WERI-Rb-1 (cell line): Measurements from ENCODE around the gene CCDC148.

Experiments
- DNase-seq: peaks from one replicate; pipeline ENCODE4 v3.0.0-alpha.2; 2020
- H3K27ac ChIP-seq: fragments of 250-450 bp; sonication (Bioruptor Pico); 2 replicates; pipeline ENCODE4 v1.5.1; 2020; ENCODE audit warnings: mild to moderate bottlenecking, moderate library complexity
- H3K27me3 ChIP-seq: fragments of 250-450 bp; sonication (Bioruptor Pico); 2 replicates; pipeline ENCODE4 v1.5.1; 2021; ENCODE audit warnings: mild to moderate bottlenecking, low read depth, moderate library complexity; ENCODE audit not compliant: insufficient read depth, severe bottlenecking
- H3K36me3 ChIP-seq: fragments of 250-450 bp; sonication (Bioruptor Pico); 2 replicates; pipeline ENCODE4 v1.5.1; 2020; ENCODE audit warnings: mild to moderate bottlenecking, moderate library complexity
- H3K4me3 ChIP-seq: 2 replicates; pipeline ENCODE4 v1.5.1; 2011; ENCODE audit warnings: low read depth, mild to moderate bottlenecking, control low read depth, low read length
- H3K9me3 ChIP-seq: fragments of 250-450 bp; sonication (Bioruptor Pico); 2 replicates; pipeline ENCODE4 v1.5.1; 2021; ENCODE audit warnings: mild to moderate bottlenecking, moderate library complexity; ENCODE audit not compliant: severe bottlenecking
- CTCF ChIP-seq: IDR thresholded peaks from 2 replicates; pipeline ENCODE4 v1.5.1; 2011; ENCODE audit warnings: low read depth, mild to moderate bottlenecking, control low read depth, inconsistent platforms, low read length

CCDC148 gene

GRCh38 chr2:158192515-158193443, 263.8 kb downstream of the CCDC148 start:
- H3K27ac ChIP-seq, result no peak overlapping the region
- TF ChIP-seq CTCF, result no peak

GRCh38 chr2:158191076-158191895, 265.3 kb downstream of the CCDC148 start:
- Histone ChIP-seq H3K27me3 (no peaks in the 10 kb centered on the region), H3K27ac (no peak overlapping the region), H3K4me3 (no peak overlapping the region), H3K9me3 (no peaks in the 10 kb centered on the region), H3K36me3 (no peaks in the 10 kb centered on the region)
- no peak for TF ChIP-seq CTCF
- no peak for DNase-seq

More at GRCh38 chr2:158192515-158193443, 263.8 kb downstream of the CCDC148 start:
- no peaks in the 10 kb centered on the region for H3K9me3 ChIP-seq
- no peaks in the 10 kb centered on the region for H3K27me3 ChIP-seq
- no peak for DNase-seq
- no peaks in the 10 kb centered on the region for H3K36me3 ChIP-seq
- H3K4me3 ChIP-seq, result no peak overlapping the region

- H3K4me3 ChIP-seq, result no peak overlapping the region
- no peak overlapping the region for H3K27ac ChIP-seq
- DNase-seq, result no peak
- H3K36me3 ChIP-seq, result no peaks in the 10 kb centered on the region
- TF ChIP-seq CTCF, result no peak
- H3K27me3 ChIP-seq, result no peaks in the 10 kb centered on the region
- H3K9me3 ChIP-seq, result no peaks in the 10 kb centered on the region
Observed at GRCh38 chr2:158189526-158189925, 267.0 kb downstream of the CCDC148 start.

- H3K9me3 ChIP-seq, result no peaks in the 10 kb centered on the region
- H3K27ac ChIP-seq, result no peak overlapping the region
- no peak overlapping the region for H3K4me3 ChIP-seq
- DNase-seq, result no peak
- H3K36me3 ChIP-seq, result no peaks in the 10 kb centered on the region
- no peaks in the 10 kb centered on the region for H3K27me3 ChIP-seq
- TF ChIP-seq CTCF, result no peak
Observed at GRCh38 chr2:158187908-158188307, 268.6 kb downstream of the CCDC148 start.

- Histone ChIP-seq H3K9me3 (no peaks in the 10 kb centered on the region), H3K36me3 (no peaks in the 10 kb centered on the region), H3K27me3 (no peaks in the 10 kb centered on the region), H3K27ac (no peak overlapping the region), H3K4me3 (no peak overlapping the region)
- no peak for DNase-seq
- no peak for TF ChIP-seq CTCF
Observed at GRCh38 chr2:158184556-158185343, 271.8 kb downstream of the CCDC148 start.
